GM23338 (cell line): Measurements from ENCODE around the gene BBX. TPM values are rescaled to one million over a fixed set of nuclear protein-coding genes. Genes with fewer than 3 reads are reported as not detected.

Experiments used
- ATAC-seq: fragments of 200-7000 bp; cut with Tn5 transposase; 3 replicates; pipeline ENCODE4 v1.9.1; 2020
- DNase-seq: peaks from one replicate; pipeline ENCODE4 v3.0.0-alpha.2; 2015; ENCODE audit warnings: low spot score
- H2AFZ ChIP-seq: fragments of 200-600 bp; sonication (generic); 2 replicates; pipeline ENCODE4 v1.8.0; 2016; ENCODE audit warnings: antibody characterized with exemption, mild to moderate bottlenecking, moderate library complexity
- H3F3A ChIP-seq: fragments of 200-600 bp; sonication (generic); replicated peaks from 2 replicates; pipeline ENCODE4 v1.8.0; 2017; ENCODE audit warnings: antibody characterized with exemption, mixed run types, low read depth
- H3K27ac ChIP-seq: fragments of 200-600 bp; sonication (generic); 2 replicates; pipeline ENCODE4 v1.6.1; 2016; ENCODE audit warnings: low read depth
- H3K27me3 ChIP-seq: fragments of 200-600 bp; sonication (generic); 2 replicates; pipeline ENCODE4 v1.8.0; 2016; ENCODE audit warnings: mild to moderate bottlenecking, mixed run types, moderate library complexity; ENCODE audit not compliant: insufficient read depth
- H3K36me3 ChIP-seq: fragments of 200-600 bp; sonication (generic); 2 replicates; pipeline ENCODE4 v1.8.0; 2016; ENCODE audit warnings: mild to moderate bottlenecking; ENCODE audit not compliant: insufficient read depth
- H3K4me1 ChIP-seq: fragments of 200-600 bp; sonication (generic); 2 replicates; pipeline ENCODE4 v1.8.0; 2016; ENCODE audit warnings: mild to moderate bottlenecking, moderate library complexity; ENCODE audit not compliant: insufficient read depth
- H3K4me2 ChIP-seq: fragments of 200-600 bp; sonication (generic); 2 replicates; pipeline ENCODE4 v1.7.1; 2017; ENCODE audit warnings: mixed run types
- H3K4me3 ChIP-seq: fragments of 200-600 bp; sonication (generic); 2 replicates; pipeline ENCODE4 v1.6.1; 2016; ENCODE audit warnings: mixed run types
- H3K79me2 ChIP-seq: fragments of 200-600 bp; sonication (generic); replicated peaks from 2 replicates; pipeline ENCODE4 v1.8.0; 2017; ENCODE audit warnings: mild to moderate bottlenecking; ENCODE audit not compliant: insufficient read depth
- H3K9me2 ChIP-seq: fragments of 200-600 bp; sonication (generic); 2 replicates; pipeline ENCODE4 v1.8.0; 2017; ENCODE audit not compliant: insufficient read depth
- H4K20me1 ChIP-seq: fragments of 200-600 bp; sonication (generic); replicated peaks from 2 replicates; pipeline ENCODE4 v1.8.0; 2017; ENCODE audit warnings: mild to moderate bottlenecking; ENCODE audit not compliant: insufficient read depth
- H3K27ac Mint-ChIP-seq: 2 replicates; pipeline ENCODE4 v1.8.0; 2020; ENCODE audit warnings: inconsistent platforms, mild to moderate bottlenecking, moderate library complexity, mixed read lengths
- H3K27me3 Mint-ChIP-seq: 3 replicates; pipeline ENCODE4 v1.8.0; 2022; ENCODE audit warnings: low read depth, mild to moderate bottlenecking, moderate library complexity, mixed read lengths, inconsistent platforms; ENCODE audit not compliant: insufficient read depth, poor library complexity
- H3K36me3 Mint-ChIP-seq: 3 replicates; pipeline ENCODE4 v1.8.0; 2021; ENCODE audit warnings: low read depth, mild to moderate bottlenecking, inconsistent platforms, moderate library complexity, mixed read lengths
- H3K4me1 Mint-ChIP-seq: 3 replicates; pipeline ENCODE4 v1.8.0; 2020; ENCODE audit warnings: mild to moderate bottlenecking, inconsistent platforms, mixed read lengths
- H3K4me3 Mint-ChIP-seq: 3 replicates; pipeline ENCODE4 v1.8.0; 2021; ENCODE audit warnings: moderate library complexity, mild to moderate bottlenecking, inconsistent platforms, mixed read lengths
- H3K9me3 Mint-ChIP-seq: 3 replicates; pipeline ENCODE4 v1.8.0; 2020; ENCODE audit warnings: moderate library complexity, mild to moderate bottlenecking, inconsistent platforms, mixed read lengths
- CREB1 ChIP-seq: fragments of 250-450 bp; sonication (Bioruptor Pico); IDR thresholded peaks from 2 replicates; pipeline ENCODE4 v1.5.0; 2020; ENCODE audit warnings: low read depth, mild to moderate bottlenecking, moderate library complexity
- CTCF ChIP-seq, 2 experiments: fragments of 200-600 bp in 1 of 2; sonication (generic) in 1 of 2; conservative IDR thresholded peaks; 2 replicates each; pipeline versions ENCODE4 v1.5.1 to v1.6.1; 2016 to 2017; ENCODE audit warnings: antibody characterized with exemption in 2 of 2, low read depth in 2 of 2, mild to moderate bottlenecking in 2 of 2, moderate library complexity in 1 of 2
- EZH2 ChIP-seq: fragments of 200-600 bp; sonication (generic); IDR thresholded peaks from one replicate; pipeline ENCODE4 v1.8.0; 2017; ENCODE audit warnings: antibody characterized with exemption, mild to moderate bottlenecking, low read depth; ENCODE audit not compliant: unreplicated experiment
- EZH2phosphoT487 ChIP-seq: fragments of 200-600 bp; sonication (generic); IDR thresholded peaks from one replicate; pipeline ENCODE4 v1.8.1; 2018; ENCODE audit warnings: antibody characterized with exemption; ENCODE audit not compliant: unreplicated experiment
- JUNB ChIP-seq: IDR thresholded peaks from one replicate; pipeline ENCODE4 v1.6.1; 2016; ENCODE audit warnings: antibody characterized with exemption; ENCODE audit not compliant: unreplicated experiment
- NANOG ChIP-seq: IDR thresholded peaks from 2 replicates; pipeline ENCODE4 v1.6.1; 2016; ENCODE audit warnings: antibody characterized with exemption, borderline replicate concordance
- POLR2AphosphoS5 ChIP-seq: IDR thresholded peaks from 2 replicates; pipeline ENCODE4 v1.6.1; 2016; ENCODE audit warnings: antibody characterized with exemption, low read depth
- REST ChIP-seq: IDR thresholded peaks from one replicate; pipeline ENCODE4 v1.6.1; 2018; ENCODE audit warnings: antibody characterized with exemption; ENCODE audit not compliant: unreplicated experiment
- STAT1 ChIP-seq: IDR thresholded peaks from one replicate; pipeline ENCODE4 v1.6.1; 2016; ENCODE audit warnings: antibody characterized with exemption; ENCODE audit not compliant: unreplicated experiment
- ZNF114 ChIP-seq: fragments of 250-450 bp; sonication (Bioruptor Pico); IDR thresholded peaks from 2 replicates; pipeline ENCODE4 v1.5.0; 2020; ENCODE audit warnings: mild to moderate bottlenecking, moderate library complexity
- ZNF331 ChIP-seq: fragments of 250-450 bp; sonication (Bioruptor Pico); IDR thresholded peaks from 2 replicates; pipeline ENCODE4 v1.5.0; 2020; ENCODE audit warnings: low read depth, mild to moderate bottlenecking, moderate library complexity
- ZNF462 ChIP-seq: fragments of 250-450 bp; sonication (Bioruptor Pico); IDR thresholded peaks from 2 replicates; pipeline ENCODE4 v1.5.0; 2020; ENCODE audit warnings: mild to moderate bottlenecking, moderate library complexity
- polyA plus RNA-seq: library from polyadenylated mRNA; unstranded; fragments of >200 nt; fragmentation: Nextera tagmentation; extraction: Ambion mirVana; gene quantifications from 2 replicates; pipeline ENCODE4 v1.2.1, GENCODE V29; 2016
- total RNA-seq: library from RNA; depleted of rRNA; stranded (reverse); fragments of >200 nt; shearing (Covaris generic); gene quantifications from 2 replicates; pipeline ENCODE4 v1.2.3, GENCODE V29; 2014
- TF ChIP-seq, protein P1 (sequence below): IDR thresholded peaks from 2 replicates; pipeline ENCODE4 v1.6.1; 2016; ENCODE audit warnings: antibody characterized with exemption

Gene BBX
- total and polyA plus RNA-seq, 2 experiments from 2014 or later: 35.2 to 44.1 TPM

DNA sequence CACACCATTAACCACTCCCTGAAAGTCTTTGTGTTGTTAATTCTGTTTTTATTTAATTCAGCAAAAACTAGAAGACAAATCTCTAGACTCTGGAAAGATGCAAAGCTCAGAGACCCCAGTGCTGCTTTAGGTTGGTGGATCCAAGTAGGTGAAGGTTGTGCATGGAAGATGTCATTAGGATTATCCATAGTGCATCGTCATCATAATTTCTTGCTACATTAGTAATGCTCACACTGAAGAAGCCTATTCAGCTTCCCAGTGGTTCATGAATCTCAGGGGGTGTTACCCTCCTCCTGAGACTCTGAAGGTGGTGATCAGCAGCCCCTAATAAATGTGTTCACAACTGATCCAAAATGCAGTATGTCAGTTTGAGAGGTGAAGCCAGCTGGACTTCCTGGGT lies 295.3 kb downstream of the BBX start:
- no peak overlapping the region for H3K4me3 Mint-ChIP-seq

More for the DNA sequence above, 295.3 kb downstream of the BBX start:
- ATAC-seq (no peak), DNase-seq (no peak)
- H4K20me1 ChIP-seq: no peaks in the 10 kb centered on the region
- H3K4me2 ChIP-seq: no peak overlapping the region
- H3K9me2 ChIP-seq: no peaks in the 10 kb centered on the region
- H3K36me3 Mint-ChIP-seq: no peaks in the 10 kb centered on the region
- peaks cover 3% of the 10 kb centered on the region; the same call in 1 of the 2 replicates for H3K4me1 ChIP-seq
- H3K4me3 ChIP-seq: no peak overlapping the region
- H3K27ac Mint-ChIP-seq: no peak overlapping the region
- no peaks in the 10 kb centered on the region for H3K27me3 ChIP-seq
- no peaks in the 10 kb centered on the region for H3F3A ChIP-seq
- no peaks in the 10 kb centered on the region for H3K36me3 ChIP-seq
- TF ChIP-seq STAT1: no peak
- TF ChIP-seq, protein P1, sequence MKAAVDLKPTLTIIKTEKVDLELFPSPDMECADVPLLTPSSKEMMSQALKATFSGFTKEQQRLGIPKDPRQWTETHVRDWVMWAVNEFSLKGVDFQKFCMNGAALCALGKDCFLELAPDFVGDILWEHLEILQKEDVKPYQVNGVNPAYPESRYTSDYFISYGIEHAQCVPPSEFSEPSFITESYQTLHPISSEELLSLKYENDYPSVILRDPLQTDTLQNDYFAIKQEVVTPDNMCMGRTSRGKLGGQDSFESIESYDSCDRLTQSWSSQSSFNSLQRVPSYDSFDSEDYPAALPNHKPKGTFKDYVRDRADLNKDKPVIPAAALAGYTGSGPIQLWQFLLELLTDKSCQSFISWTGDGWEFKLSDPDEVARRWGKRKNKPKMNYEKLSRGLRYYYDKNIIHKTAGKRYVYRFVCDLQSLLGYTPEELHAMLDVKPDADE: no peak
- no peak for TF ChIP-seq REST
- no peak for TF ChIP-seq POLR2AphosphoS5
- no peak for TF ChIP-seq EZH2phosphoT487
- TF ChIP-seq JUNB: no peak
- no peak for TF ChIP-seq EZH2
- no peak for TF ChIP-seq CREB1 (CRISPR knock-in tag)
- TF ChIP-seq ZNF331: no peak
- TF ChIP-seq ZNF114: no peak
- TF ChIP-seq ZNF462 (CRISPR knock-in tag): no peak
- TF ChIP-seq NANOG: no peak
- no peak for TF ChIP-seq CTCF (conservative IDR thresholded peaks at IDR 0.05; ENCODE audit: low read depth in 2 of 2)
- peaks cover 7% of the 10 kb centered on the region for H3K27me3 Mint-ChIP-seq
- peaks cover 22% of the 10 kb centered on the region for H3K4me1 Mint-ChIP-seq
- peak overlapping the region; percentile 43; the same call in 1 of the 2 replicates for H2AFZ ChIP-seq
- H3K79me2 ChIP-seq: no peaks in the 10 kb centered on the region
- H3K9me3 Mint-ChIP-seq: no peaks in the 10 kb centered on the region
- H3K27ac ChIP-seq: no peak overlapping the region
